PC-9 (cell line): ENCODE results near the gene FASTKD1. TPM values are rescaled to one million over a fixed set of nuclear protein-coding genes. Genes with fewer than 3 reads are reported as not detected.
A peak's percentile ranks its signal among the peaks of the same experiment; 100 is the strongest.

Source experiments
- BruUV-seq: library from RNA; stranded (reverse); fragments of 400-500 nt; replicated peaks from 2 replicates; lab custom pipeline; 2021; lab: Mats Ljungman, UMichigan
- CTCF ChIA-PET: fragments of 300-600 bp; sonication (Branson Sonifier 250); formaldehyde crosslinking; loops from one replicate; lab custom pipeline; 2022; ENCODE audit warnings: antibody characterized with exemption; lab: Charles Lee
- POLR2A ChIA-PET: fragments of 300-600 bp; sonication (Branson Sonifier 250); formaldehyde crosslinking; loops from one replicate; lab custom pipeline; 2022; ENCODE audit warnings: antibody characterized with exemption; ENCODE audit not compliant: unreplicated experiment; lab: Charles Lee
- DNase-seq, 2 experiments: peaks; one replicate each; pipeline versions ENCODE4 v3.0.0 to v3.0.0-alpha.2; 2015 to 2022; ENCODE audit warnings: mixed read lengths in 1 of 2
- H2AFZ ChIP-seq: fragments of 200-600 bp; sonication (generic); 2 replicates; pipeline ENCODE4 v1.8.1; 2017; ENCODE audit warnings: antibody characterized with exemption
- H3F3A ChIP-seq: fragments of 200-600 bp; sonication (generic); 2 replicates; pipeline ENCODE4 v1.8.1; 2017; ENCODE audit warnings: antibody characterized with exemption, mild to moderate bottlenecking, low read depth; ENCODE audit not compliant: insufficient read depth
- H3K27ac ChIP-seq: fragments of 200-600 bp; sonication (generic); 2 replicates; pipeline ENCODE4 v1.6.1; 2016; ENCODE audit warnings: mixed run types
- H3K27me3 ChIP-seq: fragments of 200-600 bp; sonication (generic); 2 replicates; pipeline ENCODE4 v1.6.1; 2016; ENCODE audit warnings: low read depth, mixed run types; ENCODE audit not compliant: insufficient read depth
- H3K36me3 ChIP-seq: fragments of 200-600 bp; sonication (generic); 2 replicates; pipeline ENCODE4 v1.6.1; 2016; ENCODE audit warnings: low read depth, mixed run types
- H3K4me1 ChIP-seq: fragments of 200-600 bp; sonication (generic); replicated peaks from 2 replicates; pipeline ENCODE4 v1.6.1; 2016; ENCODE audit warnings: mixed run types; ENCODE audit not compliant: insufficient read depth
- H3K4me2 ChIP-seq: fragments of 200-600 bp; sonication (generic); 2 replicates; pipeline ENCODE4 v1.6.1; 2017; ENCODE audit warnings: mixed run types
- H3K4me3 ChIP-seq: fragments of 200-600 bp; sonication (generic); 2 replicates; pipeline ENCODE4 v1.6.1; 2016; ENCODE audit warnings: mixed run types
- H3K79me2 ChIP-seq: fragments of 200-600 bp; sonication (generic); 2 replicates; pipeline ENCODE4 v1.6.1; 2017; ENCODE audit warnings: low read depth, mixed run types
- H3K9me2 ChIP-seq: fragments of 200-600 bp; sonication (generic); 2 replicates; pipeline ENCODE4 v1.8.1; 2017; ENCODE audit warnings: mild to moderate bottlenecking; ENCODE audit not compliant: insufficient read depth
- H3K9me3 ChIP-seq: fragments of 200-600 bp; sonication (generic); 2 replicates; pipeline ENCODE4 v1.8.1; 2016; ENCODE audit warnings: low read depth; ENCODE audit not compliant: insufficient read depth
- H4K20me1 ChIP-seq: fragments of 200-600 bp; sonication (generic); 2 replicates; pipeline ENCODE4 v1.8.1; 2017; ENCODE audit not compliant: insufficient read depth
- EZH2 ChIP-seq: fragments of 200-600 bp; sonication (generic); IDR thresholded peaks from 2 replicates; pipeline ENCODE4 v1.8.0; 2017; ENCODE audit warnings: antibody characterized with exemption, low read depth
- intact Hi-C: fragments of 100-400 bp; cut with micrococcal nuclease; formaldehyde crosslinking; loops from one replicate; pipeline ENCODE4 v1.10.0; 2022; ENCODE audit not compliant: unreplicated experiment
- total RNA-seq: library from RNA; stranded (reverse); gene quantifications from 2 replicates; pipeline ENCODE4 v1.2.3, GENCODE V29; 2021
- TF ChIP-seq, protein P1 (sequence below): fragments of 200-600 bp; sonication (generic); conservative IDR thresholded peaks from 2 replicates; pipeline ENCODE4 v1.6.1; 2017; ENCODE audit warnings: mixed run types, antibody characterized with exemption, mild to moderate bottlenecking, moderate library complexity

The FASTKD1 gene
- total RNA-seq, 1 experiment from 2014 or later, result 22.5 TPM

DNA sequence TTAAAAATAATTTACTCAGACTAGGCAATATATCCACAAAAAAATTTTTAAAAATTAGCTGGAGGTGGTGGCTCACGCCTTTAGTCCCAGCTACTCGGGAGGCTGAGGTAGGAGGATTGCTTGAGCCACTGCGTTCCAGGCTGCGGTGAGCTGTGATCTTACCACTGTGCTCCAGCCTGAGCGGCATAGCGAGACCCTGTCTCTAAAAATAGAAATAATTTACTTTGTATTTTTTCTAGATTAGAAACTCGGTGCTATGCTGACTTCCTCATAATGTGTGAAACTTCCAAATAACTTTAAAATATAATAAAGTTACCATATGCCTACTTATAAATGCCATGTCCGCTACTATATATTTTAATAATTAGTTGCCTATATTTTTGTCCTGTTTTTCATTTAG is 17.1 kb upstream of the FASTKD1 start:
- no peak overlapping the region for H2AFZ ChIP-seq
- no peak overlapping the region for H3K27ac ChIP-seq
- H3F3A ChIP-seq, result no peaks in the 10 kb centered on the region
- H4K20me1 ChIP-seq, result no peaks in the 10 kb centered on the region; the same call in none of the 2 replicates
- ChIA-PET CTCF (no interaction called here), POLR2A (no interaction called here)
- intact Hi-C loops, result no loop called here
- H3K9me3 ChIP-seq, result no peaks in the 10 kb centered on the region
- H3K4me1 ChIP-seq, result peaks cover 10% of the 10 kb centered on the region
- H3K27me3 ChIP-seq, result no peaks in the 10 kb centered on the region
- no TSS peak for BruUV-seq
- H3K4me2 ChIP-seq, result no peak overlapping the region
- H3K79me2 ChIP-seq, result peaks cover 95% of the 10 kb centered on the region
- no peak overlapping the region for H3K4me3 ChIP-seq
- H3K9me2 ChIP-seq, result no peaks in the 10 kb centered on the region
- no peak for TF ChIP-seq EZH2
- TF ChIP-seq, protein P1, sequence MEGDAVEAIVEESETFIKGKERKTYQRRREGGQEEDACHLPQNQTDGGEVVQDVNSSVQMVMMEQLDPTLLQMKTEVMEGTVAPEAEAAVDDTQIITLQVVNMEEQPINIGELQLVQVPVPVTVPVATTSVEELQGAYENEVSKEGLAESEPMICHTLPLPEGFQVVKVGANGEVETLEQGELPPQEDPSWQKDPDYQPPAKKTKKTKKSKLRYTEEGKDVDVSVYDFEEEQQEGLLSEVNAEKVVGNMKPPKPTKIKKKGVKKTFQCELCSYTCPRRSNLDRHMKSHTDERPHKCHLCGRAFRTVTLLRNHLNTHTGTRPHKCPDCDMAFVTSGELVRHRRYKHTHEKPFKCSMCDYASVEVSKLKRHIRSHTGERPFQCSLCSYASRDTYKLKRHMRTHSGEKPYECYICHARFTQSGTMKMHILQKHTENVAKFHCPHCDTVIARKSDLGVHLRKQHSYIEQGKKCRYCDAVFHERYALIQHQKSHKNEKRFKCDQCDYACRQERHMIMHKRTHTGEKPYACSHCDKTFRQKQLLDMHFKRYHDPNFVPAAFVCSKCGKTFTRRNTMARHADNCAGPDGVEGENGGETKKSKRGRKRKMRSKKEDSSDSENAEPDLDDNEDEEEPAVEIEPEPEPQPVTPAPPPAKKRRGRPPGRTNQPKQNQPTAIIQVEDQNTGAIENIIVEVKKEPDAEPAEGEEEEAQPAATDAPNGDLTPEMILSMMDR, result no peak
- no peak for DNase-seq
- no peaks in the 10 kb centered on the region for H3K36me3 ChIP-seq

DNA sequence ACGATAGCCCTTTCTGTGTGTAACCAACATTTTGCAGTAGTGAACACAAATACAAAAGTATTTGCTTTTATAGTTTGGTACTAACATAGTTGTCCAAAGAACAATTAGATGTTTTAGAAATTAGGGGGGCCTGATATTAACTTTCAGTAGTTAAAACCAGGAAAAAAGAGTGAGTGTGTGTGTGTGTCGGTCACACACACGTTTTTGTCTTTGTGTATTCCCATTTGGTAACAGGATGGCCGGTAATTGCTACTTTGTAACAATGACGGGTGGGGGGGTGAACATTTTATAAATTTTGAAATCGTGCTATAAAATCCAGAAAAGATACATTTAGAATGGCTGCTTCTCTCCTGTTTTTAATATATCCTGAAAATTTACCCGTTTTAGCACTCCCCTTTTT is 12.0 kb upstream of the FASTKD1 start:
- Histone ChIP-seq H3F3A (peaks cover 3% of the 10 kb centered on the region; the same call in 1 of the 2 replicates), H4K20me1 (no peaks in the 10 kb centered on the region; the same call in none of the 2 replicates), H3K27ac (no peak overlapping the region), H3K36me3 (no peaks in the 10 kb centered on the region), H2AFZ (no peak overlapping the region), H3K4me3 (peak overlapping the region; percentile 94), H3K9me3 (no peaks in the 10 kb centered on the region), H3K79me2 (peaks cover 65% of the 10 kb centered on the region), H3K4me2 (peak overlapping the region; percentile 80), H3K9me2 (no peaks in the 10 kb centered on the region), H3K27me3 (no peaks in the 10 kb centered on the region), H3K4me1 (peaks cover 10% of the 10 kb centered on the region)
- no TSS peak for BruUV-seq
- ChIA-PET CTCF (no interaction called here), POLR2A (no interaction called here)
- TF ChIP-seq, protein P1, result no peak
- no peak for TF ChIP-seq EZH2
- no peak for DNase-seq
- intact Hi-C loops, result no loop called here

DNA sequence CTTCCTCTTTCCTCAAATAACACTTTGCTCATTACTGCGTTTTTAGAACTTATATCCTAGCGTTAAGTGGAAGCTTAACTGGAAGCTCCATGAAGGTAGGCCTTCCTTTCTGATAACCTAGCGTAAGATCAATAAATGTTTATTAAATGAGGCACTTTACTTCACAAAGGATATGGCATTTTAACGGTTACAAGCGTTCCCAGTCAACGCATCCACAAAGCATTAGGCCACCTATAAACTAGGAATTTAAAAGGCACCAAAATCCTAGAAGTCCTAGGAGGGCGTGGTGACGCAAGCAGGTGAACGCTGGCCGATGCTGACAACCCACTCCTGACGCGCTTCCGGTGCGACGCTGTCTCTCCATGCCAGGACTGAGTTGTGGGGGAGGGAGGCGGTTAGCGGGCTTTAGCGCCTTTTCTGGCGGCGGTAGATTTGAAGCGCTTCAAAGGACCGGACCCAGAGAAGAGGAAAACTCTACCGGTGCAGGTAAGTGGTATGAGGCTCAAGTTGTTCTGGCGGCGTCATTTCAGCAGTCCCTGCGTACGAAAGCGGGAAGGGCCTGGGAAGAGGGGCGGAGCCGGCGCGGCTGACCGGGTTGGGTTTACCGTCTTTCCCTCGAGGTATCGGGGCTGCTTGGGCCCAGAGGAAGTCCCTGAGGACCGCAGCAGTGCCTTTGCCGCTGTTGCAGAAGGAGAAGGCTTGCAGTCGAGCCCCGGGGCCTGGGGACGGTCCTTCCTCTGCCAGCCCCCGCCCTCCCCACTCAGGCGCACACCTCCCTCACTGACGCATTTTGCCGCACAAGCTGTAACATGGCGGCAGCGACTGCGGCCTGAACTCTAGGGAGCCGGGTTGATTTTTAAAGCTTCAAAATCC is 10.6 kb upstream of the FASTKD1 start, which contains the start of gene PPIG:
TSS of gene PPIG (plus strand) at position 347 of the 873 bp plus-strand sequence. CDS start 19,691 bp downstream, outside the sequence.
- Histone ChIP-seq H3K4me2 (peak within 1 kb of the TSS; percentile 80), H3K36me3 (no peaks in the 10 kb centered on the region), H3K79me2 (peaks cover 50% of the 10 kb centered on the region), H3K9me3 (no peaks in the 10 kb centered on the region), H3F3A (peaks cover 3% of the 10 kb centered on the region; the same call in 1 of the 2 replicates), H2AFZ (peak within 1 kb of the TSS; percentile 88), H4K20me1 (no peaks in the 10 kb centered on the region; the same call in none of the 2 replicates), H3K4me1 (peaks cover 10% of the 10 kb centered on the region), H3K27me3 (no peaks in the 10 kb centered on the region), H3K27ac (peak within 1 kb of the TSS; percentile 81), H3K9me2 (no peaks in the 10 kb centered on the region), H3K4me3 (peak within 1 kb of the TSS; percentile 94)
- intact Hi-C loops, result no loop called here
- ChIA-PET CTCF (no interaction called here), POLR2A (interaction anchor here (0.6 kb wide), 1 partner anchor 529 kb away, joined by 12 read pairs; no protein-coding TSS in a partner anchor)
- DNase-seq, result peak; percentile 62 to 75
- no peak for TF ChIP-seq EZH2
- TF ChIP-seq, protein P1, result no peak
- TSS peak; percentile 91 for BruUV-seq
